Measurements from ENCODE around the gene FUBP1. TPM values are rescaled to one million over a fixed set of nuclear protein-coding genes. Genes with fewer than 3 reads are reported as not detected.
A peak's percentile ranks its signal among the peaks of the same experiment; 100 is the strongest.

FUBP1 gene
- total and polyA plus RNA-seq, 2 of the 13 experiments (the other 11 are each of a cell fraction or from before 2014, with no cell fraction given), result 98.1 to 166 TPM

- no peak overlapping the region for H2AFZ ChIP-seq (ENCODE audit: low read length)
- H3K4me2 ChIP-seq (ENCODE audit: low read depth, low read length), result no peak overlapping the region
- in situ Hi-C loops (cut with HindIII; ENCODE audit: extremely low pct_ligation_motif_present, low pct_unique_long_range_greater_than_20kb), result no loop called here
- H3K9ac ChIP-seq (ENCODE audit: insufficient read depth, low read depth, low read length), result no peak overlapping the region
- intact Hi-C loops (cut with micrococcal nuclease; ENCODE audit: unreplicated experiment), result no loop called here
- H3K9me3 ChIP-seq (ENCODE audit: low read length), result no peaks in the 10 kb centered on the region
- no peak overlapping the region for H3K4me3 ChIP-seq (replicated peaks in 1 of 3; ENCODE audit: insufficient read depth in 1 of 3, low read depth in 2 of 3, low read length in 3 of 3)
- no peaks in the 10 kb centered on the region; the same call in 1 of the 2 replicates for H4K20me1 ChIP-seq (ENCODE audit: insufficient read depth, low read length)
- no peak for FAIRE-seq
- peaks cover 11% of the 10 kb centered on the region for H3K79me2 ChIP-seq (ENCODE audit: insufficient read depth, low read length)
- no peak for ATAC-seq
- no peak for DNase-seq (ENCODE audit: low spot score)
- ChIA-PET CTCF (ENCODE audit: low intra/inter-chr PET ratio, low total read pairs) (no interaction called here), POLR2A (interaction anchor here (2.4 to 2.6 kb wide), 2 partner anchors 8 to 17 kb away, joined by 11 to 14 read pairs; partner anchors contain the start of genes DNAJB4 and FUBP1)
- no TSS peak for BruUV-seq (replicated peaks)
- H3K27ac ChIP-seq (ENCODE audit: extremely low read length, insufficient read depth, low read length), result no peak overlapping the region
- H3K36me3 ChIP-seq (replicated peaks in 1 of 2; ENCODE audit: control insufficient read depth in 1 of 2, insufficient read depth in 2 of 2, low read length in 2 of 2), result no peaks in the 10 kb centered on the region
- no peaks in the 10 kb centered on the region for H3K27me3 ChIP-seq (ENCODE audit: control insufficient read depth in 1 of 2, insufficient read depth in 2 of 2, low read length in 2 of 2)
- peaks cover 61% of the 10 kb centered on the region for H3K4me1 ChIP-seq (ENCODE audit: insufficient read depth, low read length)
- TF ChIP-seq NFATC3 (CRISPR knock-in tag; IDR thresholded peaks at IDR 0.05), result no peak
- peak; percentile 47; the same call in 1 of the 2 replicates for TF ChIP-seq CEBPB (IDR thresholded peaks at IDR 0.05; ENCODE audit: borderline replicate concordance, low read depth, low read length)
- no peak for TF ChIP-seq HNF1B (CRISPR knock-in tag; IDR thresholded peaks at IDR 0.05)
- TF ChIP-seq CEBPG (CRISPR knock-in tag; IDR thresholded peaks at IDR 0.05), result peak; percentile 33; the same call in 1 of the 2 replicates
Observed at GRCh38 chr1:77986810-77987209, 7.9 kb upstream of the FUBP1 start.

GRCh38 chr1:77984629-77985028 lies 5.8 kb upstream of the FUBP1 start:
- ChIA-PET POLR2A (interaction anchor here (1.4 kb wide), 1 partner anchor 20 kb away, joined by 15 read pairs; the partner anchor contains the start of gene DNAJB4), CTCF (ENCODE audit: low intra/inter-chr PET ratio, low total read pairs) (no interaction called here)
- in situ Hi-C loops (cut with HindIII; ENCODE audit: extremely low pct_ligation_motif_present, low pct_unique_long_range_greater_than_20kb), result no loop called here
- Histone ChIP-seq H3K4me3 (replicated peaks in 1 of 3; ENCODE audit: insufficient read depth in 1 of 3, low read depth in 2 of 3, low read length in 3 of 3) (no peak overlapping the region), H2AFZ (ENCODE audit: low read length) (no peak overlapping the region), H3K9me3 (ENCODE audit: low read length) (no peaks in the 10 kb centered on the region), H3K4me2 (ENCODE audit: low read depth, low read length) (no peak overlapping the region), H3K4me1 (ENCODE audit: insufficient read depth, low read length) (peaks cover 61% of the 10 kb centered on the region), H3K9ac (ENCODE audit: insufficient read depth, low read depth, low read length) (no peak overlapping the region), H3K79me2 (ENCODE audit: insufficient read depth, low read length) (peaks cover 31% of the 10 kb centered on the region), H3K36me3 (replicated peaks in 1 of 2; ENCODE audit: control insufficient read depth in 1 of 2, insufficient read depth in 2 of 2, low read length in 2 of 2) (no peaks in the 10 kb centered on the region), H4K20me1 (ENCODE audit: insufficient read depth, low read length) (no peaks in the 10 kb centered on the region; the same call in 1 of the 2 replicates), H3K27me3 (ENCODE audit: control insufficient read depth in 1 of 2, insufficient read depth in 2 of 2, low read length in 2 of 2) (no peaks in the 10 kb centered on the region), H3K27ac (ENCODE audit: extremely low read length, insufficient read depth, low read length) (no peak overlapping the region)
- ATAC-seq (no peak), FAIRE-seq (no peak), DNase-seq (ENCODE audit: low spot score) (no peak)
- BruUV-seq (replicated peaks), result no TSS peak
- WGBS (ENCODE audit: low lambda C conversion rate), result 97% methylated on average over 4 of the region's 4 CpGs
- intact Hi-C loops (cut with micrococcal nuclease; ENCODE audit: unreplicated experiment), result no loop called here
- no peak for TF ChIP-seq ZSCAN25 (CRISPR knock-in tag; IDR thresholded peaks at IDR 0.05)
- no peak for TF ChIP-seq ERF (CRISPR knock-in tag; IDR thresholded peaks at IDR 0.05)
- no peak for TF ChIP-seq ATF7-NPFF (CRISPR knock-in tag; IDR thresholded peaks at IDR 0.05; ENCODE audit: low read depth)
- TF ChIP-seq SMAD9 (CRISPR knock-in tag; IDR thresholded peaks at IDR 0.05), result no peak
- no peak for TF ChIP-seq ZNF350 (CRISPR knock-in tag; IDR thresholded peaks at IDR 0.05; ENCODE audit: borderline replicate concordance, low read depth)
- no peak for TF ChIP-seq ZNF274 (CRISPR knock-in tag; IDR thresholded peaks at IDR 0.05)
- no peak for TF ChIP-seq ZNF224 (CRISPR knock-in tag; IDR thresholded peaks at IDR 0.05)
- TF ChIP-seq NFAT5 (CRISPR knock-in tag; IDR thresholded peaks at IDR 0.05), result no peak
- no peak for TF ChIP-seq PPARG (CRISPR knock-in tag; conservative IDR thresholded peaks at IDR 0.05)
- TF ChIP-seq KDM5A (IDR thresholded peaks at IDR 0.05; ENCODE audit: borderline replicate concordance, low read length), result no peak
